ENCODE data around the gene WDR91.
A peak's percentile ranks its signal among the peaks of the same experiment; 100 is the strongest.
"Not testable (repeated sequence)": the region's sequence is repeated elsewhere in the genome, so short reads cannot be mapped to it uniquely, and the experiment has no call there.

WDR91 gene

DNA sequence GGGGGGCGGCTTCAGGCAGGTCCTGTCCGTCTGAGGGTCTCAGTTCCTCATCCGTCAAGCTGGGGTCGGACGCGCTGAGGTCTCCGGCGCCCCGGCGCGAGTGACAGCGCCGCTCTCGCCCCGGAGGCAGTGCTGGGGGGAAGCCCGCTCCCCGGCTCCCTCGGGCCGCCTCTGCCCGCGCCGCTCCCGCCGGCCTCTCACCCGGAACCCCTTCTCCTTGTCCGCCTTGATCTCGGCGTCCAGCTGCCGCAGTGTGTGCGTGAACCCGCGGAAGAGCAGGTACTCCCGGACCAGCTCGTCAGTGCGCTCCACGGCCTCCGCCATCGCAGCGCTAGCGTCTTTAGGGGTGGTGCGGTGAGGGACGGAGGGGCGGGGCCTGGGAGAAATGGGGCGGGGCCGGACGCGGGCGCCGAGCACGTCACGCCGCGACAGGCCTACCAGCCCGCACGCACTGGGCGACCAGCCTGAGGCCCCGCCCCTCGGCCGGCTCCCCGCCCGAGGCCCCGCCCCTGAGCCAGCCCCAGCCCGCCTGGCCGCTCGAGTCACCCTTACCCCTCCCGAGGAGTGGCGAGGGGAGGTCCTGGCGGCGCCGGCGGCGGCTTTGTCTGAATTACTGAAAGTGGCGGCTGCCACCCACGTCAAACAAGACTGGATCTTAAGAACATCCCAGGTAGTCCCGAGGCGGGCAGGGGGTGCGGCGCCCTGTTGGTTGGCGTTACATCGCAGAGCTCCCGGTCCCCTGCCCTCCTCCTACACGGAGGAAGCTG lies at the start of gene WDR91:
TSS of gene WDR91 (minus strand) at position 348 of the 767 bp plus-strand sequence. CDS start at position 324, 24 bp downstream.
- peak; percentile 88 for DNase-seq

DNA sequence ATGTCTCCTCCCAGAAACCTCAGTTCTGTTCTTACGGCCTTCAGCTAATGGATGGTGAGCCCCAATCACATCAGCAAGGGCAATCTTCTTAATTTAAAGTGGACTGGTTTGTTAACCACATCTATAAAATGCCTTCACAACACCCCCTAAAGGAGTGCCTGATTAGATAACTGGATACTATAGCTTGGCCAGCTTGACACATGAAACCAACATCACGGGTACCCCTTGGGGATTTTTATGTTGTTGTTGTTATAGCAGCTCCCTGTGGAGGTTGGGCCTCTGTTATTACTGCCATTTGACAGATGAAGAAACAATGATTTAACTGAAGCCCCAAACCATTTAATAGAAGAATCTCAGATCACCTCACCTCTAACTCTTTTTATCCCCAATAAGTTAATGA lies 49.1 kb upstream of the WDR91 start:
- DNase-seq, result no peak

DNA sequence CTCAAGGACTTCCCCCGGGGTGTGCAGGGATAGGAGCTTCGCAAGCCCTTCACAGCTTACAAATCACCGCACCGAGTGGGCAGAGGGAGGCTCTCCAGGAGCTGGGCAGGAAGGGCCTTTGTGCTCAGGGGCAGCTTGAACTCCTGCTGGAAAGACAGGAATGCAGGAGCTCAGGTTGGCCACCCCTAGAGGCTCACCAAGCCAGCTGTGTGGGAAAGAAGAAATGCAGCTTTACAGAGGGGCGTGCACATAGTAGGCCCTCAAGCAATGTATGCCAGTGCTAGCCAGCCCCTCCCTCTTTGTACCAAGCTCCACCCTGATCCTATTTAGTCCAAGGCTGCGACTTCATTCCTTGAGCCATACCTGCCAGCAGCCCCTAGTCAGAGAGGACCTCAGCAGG lies 48.4 kb upstream of the WDR91 start:
- no peak for DNase-seq

DNA sequence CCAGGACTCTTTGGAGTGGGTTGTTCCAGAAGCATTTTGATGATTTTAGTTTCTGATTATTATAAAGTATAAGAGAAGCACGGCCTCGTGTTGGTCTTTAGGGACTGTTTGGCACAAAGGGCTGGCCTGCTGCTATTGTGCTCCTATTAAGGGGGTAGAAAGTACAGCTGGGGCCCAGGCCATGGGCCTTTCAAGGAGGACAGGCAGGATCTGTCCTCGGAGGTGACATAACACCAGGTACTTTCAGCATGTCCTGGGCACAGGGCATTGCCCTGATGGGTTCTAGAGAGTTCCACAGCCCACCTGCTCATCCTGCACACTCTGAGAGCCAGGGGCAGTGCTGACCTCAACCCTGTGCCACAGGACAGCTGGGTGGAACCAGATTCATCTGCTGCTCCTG lies 47.3 kb upstream of the WDR91 start:
- DNase-seq, result no peak

DNA sequence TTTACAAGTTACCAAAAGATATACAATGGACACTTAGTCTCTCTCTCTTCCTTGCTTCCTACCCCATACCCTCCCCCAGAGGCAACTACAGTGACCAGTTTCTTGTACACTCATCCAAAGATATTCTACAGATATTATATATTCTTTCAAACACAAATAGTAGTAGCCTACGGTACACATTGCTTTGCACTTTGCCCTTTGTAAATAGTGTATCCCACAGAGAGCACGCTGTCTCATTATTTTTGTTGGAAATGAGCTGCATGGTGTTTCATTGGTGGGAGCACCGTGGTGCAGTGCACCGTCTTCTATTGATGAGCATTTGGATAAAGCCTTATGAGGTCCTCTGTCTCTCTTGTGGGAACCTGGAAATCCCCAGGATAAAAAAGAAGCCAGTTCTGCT lies 46.5 kb upstream of the WDR91 start:
- no peak for DNase-seq

DNA sequence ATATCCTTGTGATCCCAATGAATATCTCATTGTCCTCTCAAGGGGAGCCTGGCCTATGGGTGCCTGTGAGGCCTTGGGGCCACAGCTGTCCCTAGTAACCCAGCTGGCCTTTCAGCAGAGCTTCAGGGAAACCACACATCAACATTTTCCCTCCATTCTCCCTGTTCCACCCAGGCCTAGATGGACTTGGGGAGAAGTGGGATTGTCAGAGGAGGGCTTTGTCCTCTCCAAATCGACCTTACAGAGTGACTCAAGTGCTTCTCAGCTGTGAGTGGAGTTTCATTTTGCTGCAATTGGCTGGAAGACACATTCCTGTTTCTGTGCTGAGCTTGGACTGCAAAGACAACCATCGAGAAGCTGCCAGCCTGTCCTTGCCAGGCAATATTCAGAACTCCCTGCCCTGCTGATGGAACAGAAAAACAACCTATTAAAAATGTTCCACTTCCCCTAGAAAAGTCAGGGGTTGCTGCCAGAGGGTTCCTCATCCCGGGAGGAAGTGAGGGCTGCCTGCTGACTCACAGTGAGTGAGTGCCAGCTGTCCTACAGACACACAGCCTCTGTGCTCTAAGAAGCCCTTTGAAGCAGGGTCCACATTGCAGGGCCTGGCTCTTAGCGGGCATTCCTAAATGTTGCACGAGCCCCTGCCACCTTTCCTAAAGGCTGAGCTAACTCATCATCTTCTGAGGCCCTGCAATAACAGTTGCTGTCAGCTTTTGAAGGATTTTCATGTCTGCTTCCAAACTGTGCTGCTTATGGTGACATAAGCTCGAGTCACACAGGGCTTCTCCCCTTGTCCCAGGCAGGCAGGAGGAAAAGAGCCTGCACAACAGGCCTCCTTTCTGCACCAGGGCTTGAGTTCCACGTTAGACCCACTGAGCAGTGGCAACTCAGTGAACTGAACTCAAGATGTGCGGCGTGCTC lies 42.8 kb upstream of the WDR91 start:
- no peak for DNase-seq

DNA sequence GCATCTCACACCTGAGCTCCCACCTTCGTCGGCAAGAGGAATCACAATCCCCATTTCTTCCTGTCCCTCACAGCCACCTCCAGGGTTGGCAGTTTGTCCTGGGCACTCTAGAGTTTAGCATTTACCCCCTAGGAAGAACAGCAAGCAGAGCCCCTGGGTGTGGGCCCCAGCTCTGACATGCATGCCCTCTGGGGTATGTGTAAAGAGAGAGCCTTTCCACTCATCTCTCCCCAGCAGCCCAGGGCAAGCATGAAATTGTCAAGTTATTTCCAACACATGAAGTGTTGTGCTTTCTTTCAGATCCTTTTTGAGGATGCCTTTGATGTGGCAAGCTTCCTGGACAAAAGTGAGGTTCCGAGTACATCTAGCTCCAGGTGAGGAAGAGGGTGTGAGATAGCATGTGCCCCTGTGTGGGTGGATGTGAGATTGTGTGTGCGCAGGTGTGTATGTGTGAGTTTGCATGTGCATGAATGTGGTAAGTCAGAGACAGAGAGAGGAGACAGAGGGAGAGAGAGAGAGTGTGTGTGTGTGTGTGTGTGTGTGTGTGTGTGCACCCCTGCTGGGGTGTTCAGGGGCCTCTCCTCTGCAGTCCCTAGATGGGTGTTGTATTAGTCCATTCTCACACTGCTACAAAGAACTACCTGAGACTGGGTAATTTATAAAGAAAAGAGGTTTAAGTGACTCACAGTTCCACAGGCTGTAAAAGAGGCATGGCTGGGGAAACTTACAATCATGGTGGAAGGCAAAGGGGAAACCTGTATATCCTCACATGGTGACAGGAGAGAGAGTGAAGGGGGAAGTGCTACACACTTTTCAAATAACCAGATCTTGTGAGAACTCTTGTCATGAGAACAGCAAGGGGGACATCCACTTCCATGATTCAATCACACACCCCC lies 40.4 kb upstream of the WDR91 start:
- no peak for DNase-seq

DNA sequence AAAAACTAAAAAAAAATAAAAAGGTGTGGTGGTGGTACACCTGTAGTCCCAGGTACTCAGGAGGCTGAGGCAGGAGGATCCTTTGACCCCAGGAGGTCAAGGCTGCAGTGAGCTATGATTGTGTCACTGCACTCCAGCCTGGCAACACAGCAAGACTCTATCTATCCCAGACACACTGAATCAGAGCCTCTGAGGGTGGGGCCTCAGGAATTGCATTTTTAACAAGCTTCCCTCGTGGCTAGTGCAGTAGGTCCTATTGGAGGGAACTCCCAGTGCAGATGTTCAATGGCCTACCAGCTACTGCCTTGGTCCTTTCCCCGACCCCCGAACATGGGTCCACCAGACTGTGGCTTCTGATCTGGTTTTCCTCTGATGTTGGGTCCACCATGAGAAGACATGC lies 37.2 kb upstream of the WDR91 start:
- no peak for DNase-seq

DNA sequence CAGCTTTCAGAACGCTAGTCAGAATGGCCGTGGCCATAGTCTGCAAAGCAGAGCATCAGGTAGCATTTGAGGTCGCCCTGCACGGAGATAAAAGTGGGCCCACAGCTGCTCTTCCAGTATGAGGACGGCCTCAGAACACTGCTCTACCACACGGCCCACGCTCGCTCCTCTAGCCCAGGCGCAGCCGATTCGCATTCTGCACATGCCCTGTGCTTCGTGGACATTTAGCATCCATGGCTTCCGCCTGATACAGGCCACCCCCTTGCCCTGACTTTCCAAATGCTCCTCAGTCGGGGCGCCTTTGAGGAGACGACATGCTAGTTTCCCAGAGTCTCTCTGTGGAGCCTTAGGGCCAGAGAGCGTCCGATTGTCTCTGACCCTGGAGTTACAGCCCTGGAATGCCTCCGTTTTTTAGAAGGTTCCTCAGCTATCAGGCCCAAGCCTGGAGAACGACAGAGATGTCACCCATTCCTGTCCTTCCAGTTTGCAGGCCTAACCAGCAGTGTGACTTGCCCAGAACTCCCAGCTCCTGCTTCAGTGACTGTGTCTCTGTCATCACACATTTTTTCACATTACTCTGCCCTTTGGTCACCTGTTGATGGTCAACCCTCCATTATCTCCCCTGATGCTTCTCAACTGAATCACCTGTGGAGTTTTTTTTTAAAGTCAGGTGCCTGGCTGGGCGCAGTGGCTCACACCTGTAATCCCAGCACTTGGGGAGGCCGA lies 36.6 kb upstream of the WDR91 start:
- no peak for DNase-seq

DNA sequence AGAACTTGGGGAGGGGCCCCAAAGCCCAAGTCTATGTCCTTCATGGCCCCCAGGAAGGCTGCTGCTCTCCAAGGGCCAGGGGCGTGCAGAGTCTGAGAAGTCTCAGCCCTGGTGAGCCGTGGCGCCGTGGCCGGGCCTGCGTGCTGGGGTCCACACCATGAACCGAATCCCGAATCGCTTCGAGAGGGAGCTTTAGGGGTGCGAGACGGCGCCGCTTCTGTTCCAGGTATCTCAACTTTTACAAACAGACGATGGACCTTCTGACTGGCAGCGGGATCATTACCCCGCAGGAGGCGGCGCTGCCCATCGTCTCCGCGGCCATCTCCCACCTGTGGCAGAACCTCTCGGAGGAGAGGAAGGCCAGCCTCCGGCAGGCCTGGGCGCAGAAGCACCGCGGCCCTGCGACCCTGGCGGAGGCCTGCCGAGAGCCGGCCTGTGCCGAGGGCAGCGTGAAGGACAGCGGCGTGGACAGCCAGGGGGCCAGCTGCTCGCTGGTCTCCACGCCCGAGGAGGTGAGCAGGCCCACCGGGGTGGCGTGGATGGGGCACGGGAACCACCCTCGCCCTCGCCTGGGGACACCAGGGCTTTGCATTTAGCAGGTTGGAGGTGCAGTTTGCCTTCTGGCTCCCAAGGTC lies 35.0 kb upstream of the WDR91 start:
- DNase-seq, result no peak

DNA sequence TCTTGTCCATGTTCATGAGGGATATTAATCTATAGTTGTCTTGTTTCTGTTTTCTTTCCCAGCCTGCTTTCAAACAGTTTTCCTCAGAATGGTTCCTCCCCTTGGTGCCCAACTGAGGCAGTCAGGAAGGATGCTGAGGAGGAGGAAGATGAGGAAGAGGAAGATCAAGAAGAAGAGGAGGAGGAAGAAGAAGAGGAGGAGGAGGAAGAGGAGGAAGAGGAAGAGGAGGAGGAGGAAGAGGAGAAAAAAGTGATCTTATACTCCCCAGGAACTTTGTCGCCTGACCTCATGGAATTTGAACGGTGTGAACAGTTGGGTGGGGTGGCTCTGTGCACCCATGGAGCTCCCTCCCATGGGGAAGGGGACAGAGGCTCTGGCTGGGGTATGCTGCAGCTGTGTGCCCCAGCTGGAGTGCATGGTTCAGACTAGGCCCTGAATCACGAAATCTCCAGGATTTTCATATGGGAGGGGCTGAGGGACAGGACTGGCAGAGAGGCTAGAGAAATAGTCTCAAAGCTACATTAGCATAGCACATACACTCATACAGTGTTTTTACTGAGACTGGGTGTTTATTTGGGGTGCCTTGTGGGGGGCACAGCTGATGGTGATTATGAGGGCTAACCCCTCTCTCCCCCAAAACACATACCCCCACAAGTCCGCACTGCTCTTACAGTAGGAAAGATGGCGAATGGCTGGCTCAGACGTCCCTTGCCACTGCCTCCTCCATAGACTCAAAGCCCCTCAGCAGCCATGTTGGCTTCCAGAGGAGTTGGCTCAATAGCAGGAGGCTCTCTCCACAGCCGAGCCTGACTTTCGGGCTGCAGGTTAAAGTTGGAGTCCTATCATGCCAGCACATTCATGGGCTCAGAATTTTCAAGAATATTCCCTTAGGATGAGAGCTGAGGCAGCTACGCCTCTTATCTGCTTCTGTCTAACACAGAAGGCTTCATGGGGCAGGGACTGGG lies 34.2 kb upstream of the WDR91 start:
- DNase-seq, result no peak

DNA sequence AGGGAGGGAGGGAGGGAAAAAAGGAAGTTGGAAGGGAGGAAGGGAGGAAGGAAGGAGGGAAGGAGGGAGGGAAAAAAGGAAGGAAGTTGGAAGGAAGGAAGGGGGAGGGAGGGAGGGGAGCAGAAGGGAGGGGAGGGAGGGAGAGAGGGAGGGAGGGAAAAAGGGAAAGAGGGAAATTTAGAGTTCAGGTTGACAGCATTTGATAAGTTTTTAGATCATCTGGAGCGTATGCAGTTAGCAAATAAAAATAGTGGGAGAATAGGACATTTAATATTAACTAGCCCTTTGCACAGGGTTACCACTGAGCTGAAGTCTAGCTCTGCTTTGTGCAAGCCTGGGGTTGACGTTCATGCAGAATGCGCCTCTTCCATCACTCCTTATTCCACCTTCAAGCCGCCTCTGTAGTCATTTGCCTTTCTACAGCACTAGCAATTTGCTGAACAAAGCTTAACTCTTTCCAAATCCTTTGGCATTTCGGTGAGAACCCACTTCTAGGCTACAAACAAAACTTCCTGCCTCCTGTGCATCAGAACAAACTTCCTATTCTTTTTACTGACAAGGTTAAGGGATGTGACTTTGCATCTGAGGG lies 30.9 kb upstream of the WDR91 start:
- no peak for DNase-seq

DNA sequence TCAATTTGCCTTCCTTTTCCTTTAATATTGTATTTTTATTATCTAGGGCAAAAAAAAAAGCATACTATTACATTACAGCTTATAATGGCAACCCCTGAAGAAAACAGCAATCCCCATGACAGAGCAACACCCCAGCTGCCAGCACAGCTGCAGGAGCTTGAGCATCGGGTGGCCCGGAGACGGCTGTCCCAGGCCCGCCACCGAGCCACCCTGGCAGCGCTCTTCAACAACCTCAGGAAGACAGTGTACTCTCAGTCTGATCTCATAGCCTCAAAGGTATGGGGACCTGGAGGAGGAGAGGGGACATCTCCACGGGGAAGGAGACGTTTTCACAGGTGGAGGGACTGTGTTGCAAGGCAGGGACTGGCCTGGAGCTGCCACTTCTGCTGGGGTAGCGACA lies 29.1 kb upstream of the WDR91 start:
- no peak for DNase-seq

DNA sequence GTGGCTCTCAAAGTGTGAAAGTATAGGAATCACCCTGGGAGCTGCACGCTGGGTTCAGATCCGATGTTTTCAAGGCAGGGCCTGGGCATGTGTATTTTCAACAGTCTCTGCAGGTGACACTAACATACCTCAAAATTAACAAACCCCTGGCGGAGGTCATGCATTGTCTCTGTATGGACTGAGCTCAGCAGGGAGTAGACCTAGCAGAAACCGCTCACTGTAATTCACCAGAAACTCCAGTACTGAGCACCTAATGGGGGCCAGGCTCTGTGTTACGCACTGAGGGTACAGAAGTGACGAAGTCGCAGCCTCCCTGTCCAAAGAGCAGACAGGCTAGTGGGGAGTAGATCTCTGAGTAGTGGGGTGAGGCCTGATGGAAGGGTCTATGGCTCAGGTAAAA lies 27.9 kb upstream of the WDR91 start:
- no peak for DNase-seq

DNA sequence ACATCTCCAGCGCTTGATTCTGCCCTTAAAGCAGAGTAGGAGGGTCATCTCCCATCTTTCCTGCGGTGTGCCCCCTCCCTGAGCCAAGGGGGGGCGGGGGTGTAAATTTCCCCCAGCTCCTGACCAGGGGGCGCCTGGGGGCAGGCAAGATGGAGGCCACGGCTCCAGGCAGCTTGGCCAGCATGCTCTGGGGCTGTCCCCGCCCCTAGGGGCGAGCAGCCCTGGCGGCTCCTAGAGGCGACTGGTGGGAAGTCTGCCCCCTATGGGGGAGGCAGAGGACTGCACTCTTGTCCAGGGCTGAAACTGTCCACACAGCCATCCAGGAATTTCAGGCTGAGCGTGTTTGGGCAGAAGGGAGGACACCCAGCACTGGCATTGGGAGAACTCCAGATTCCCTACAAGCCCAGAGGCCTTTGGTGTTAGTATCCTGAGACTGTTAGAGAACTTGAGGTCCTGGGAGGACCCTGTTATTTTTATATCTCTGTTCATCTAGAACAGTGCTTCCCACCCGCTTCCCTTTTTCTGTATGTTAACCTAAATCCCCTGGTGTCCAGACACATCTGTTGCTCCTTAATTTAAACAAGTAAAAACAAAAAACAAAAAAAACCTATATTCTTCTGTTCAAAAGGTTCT lies 26.9 kb upstream of the WDR91 start:
- DNase-seq, result no peak

DNA sequence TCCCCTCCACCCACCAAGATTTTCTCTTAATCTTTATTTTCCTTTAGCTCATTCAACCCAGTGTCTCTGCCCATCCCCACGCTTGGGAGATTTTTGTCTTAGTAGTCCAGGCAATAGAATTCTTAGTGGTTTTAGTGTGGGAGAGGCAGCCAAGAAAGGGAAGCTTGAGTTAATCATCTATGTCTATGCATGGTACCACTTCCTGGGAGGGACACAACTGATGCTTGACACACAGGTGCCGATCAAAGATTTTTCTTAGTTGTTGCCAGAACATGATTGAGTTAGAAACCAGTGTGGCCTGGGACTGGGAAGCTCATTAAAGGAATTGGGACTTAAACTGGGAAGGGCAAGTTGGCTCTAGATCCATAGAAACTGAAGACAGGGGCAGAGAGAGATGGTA lies 25.4 kb upstream of the WDR91 start:
- no peak for DNase-seq

DNA sequence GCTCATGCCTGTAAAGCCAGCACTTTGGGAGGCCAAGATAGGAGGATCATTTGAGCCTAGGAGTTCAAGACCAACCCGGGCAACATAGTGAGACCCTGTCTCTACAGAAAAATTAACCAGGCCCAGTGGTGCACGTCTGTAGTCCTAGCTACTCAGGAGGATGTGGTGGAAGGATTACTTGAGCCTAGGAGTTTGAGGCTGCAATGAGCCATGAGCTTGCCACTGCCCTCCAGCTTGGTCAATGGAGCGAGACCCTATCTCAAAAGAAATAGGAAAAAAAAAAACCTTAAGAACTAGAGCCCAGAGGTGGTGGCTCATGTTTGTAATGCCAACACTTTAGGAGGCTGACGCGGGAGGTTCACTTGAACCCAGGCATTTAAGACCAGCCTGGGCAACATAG lies 24.5 kb upstream of the WDR91 start:
- no peak for DNase-seq

DNA sequence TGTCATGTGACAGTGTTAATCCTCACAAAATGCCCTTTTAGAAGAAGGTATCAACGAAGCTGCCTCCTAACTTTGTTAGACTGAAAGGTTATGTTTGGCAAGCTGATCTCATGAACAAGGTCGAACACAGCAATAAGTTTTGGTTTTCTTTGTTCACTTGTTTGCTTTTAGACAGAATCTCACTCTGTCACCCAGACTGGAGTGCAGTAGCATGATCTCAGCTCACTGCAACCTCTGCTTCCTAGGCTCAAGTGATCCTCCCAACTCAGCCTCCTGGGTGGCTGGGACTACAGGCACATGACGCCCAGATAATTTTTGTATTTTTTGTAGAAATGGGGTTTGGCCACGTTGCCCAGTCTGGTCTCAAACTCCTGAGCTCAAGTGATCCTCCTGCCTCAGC lies 23.4 kb upstream of the WDR91 start:
- DNase-seq, result no peak

DNA sequence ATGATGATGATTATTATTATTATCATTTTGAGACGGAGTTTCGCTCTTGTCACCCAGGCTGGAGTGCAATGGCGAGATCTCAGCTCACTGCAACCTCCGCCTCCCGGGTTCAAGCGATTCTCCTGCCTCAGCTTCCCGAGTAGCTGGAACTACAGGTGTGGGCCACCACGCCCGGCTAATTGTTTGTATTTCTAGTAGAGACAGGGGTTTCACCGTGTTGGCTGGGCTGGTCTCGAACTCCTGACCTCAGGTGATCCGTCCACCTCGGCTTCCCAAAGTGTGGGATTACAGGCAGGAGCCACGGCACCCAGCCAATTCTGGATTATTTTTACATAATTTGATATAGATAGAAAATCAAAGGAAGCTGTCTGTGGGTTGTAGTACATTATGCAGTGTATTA lies 22.8 kb upstream of the WDR91 start:
- DNase-seq, result not testable (repeated sequence)

DNA sequence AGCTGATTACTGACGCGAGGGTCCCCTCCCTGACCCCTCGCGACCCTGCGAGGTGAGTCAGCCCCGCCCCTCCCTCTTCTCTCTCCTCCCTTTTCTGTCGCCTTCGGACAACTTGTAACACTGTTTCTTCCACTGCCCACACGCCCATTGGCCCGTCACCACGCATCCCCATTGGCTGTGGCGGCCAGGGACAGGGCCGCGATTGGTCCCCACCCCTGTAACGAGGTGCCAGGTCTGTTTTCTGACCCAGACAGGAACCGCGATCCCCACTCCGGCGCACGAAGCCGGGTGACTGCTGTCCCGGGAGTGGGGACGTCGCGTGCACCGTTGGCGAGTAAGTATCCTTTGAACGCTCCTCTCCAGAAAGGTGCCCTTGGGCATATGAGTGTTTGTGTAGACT lies 22.2 kb upstream of the WDR91 start, which contains the start of gene STRA8:
TSS of gene STRA8 (plus strand) at position 269 of the 400 bp plus-strand sequence. CDS start 6,687 bp downstream, outside the sequence.
- DNase-seq, result no peak
